ENCODE results near the gene SLC34A1. TPM values are rescaled to one million over a fixed set of nuclear protein-coding genes. Genes with fewer than 3 reads are reported as not detected.
"Not testable (repeated sequence)": the region's sequence is repeated elsewhere in the genome, so short reads cannot be mapped to it uniquely, and the experiment has no call there.

Gene SLC34A1
- total and polyA plus RNA-seq, 4 donors, result 0.23 to 1.0 (median 0.47) TPM

DNA sequence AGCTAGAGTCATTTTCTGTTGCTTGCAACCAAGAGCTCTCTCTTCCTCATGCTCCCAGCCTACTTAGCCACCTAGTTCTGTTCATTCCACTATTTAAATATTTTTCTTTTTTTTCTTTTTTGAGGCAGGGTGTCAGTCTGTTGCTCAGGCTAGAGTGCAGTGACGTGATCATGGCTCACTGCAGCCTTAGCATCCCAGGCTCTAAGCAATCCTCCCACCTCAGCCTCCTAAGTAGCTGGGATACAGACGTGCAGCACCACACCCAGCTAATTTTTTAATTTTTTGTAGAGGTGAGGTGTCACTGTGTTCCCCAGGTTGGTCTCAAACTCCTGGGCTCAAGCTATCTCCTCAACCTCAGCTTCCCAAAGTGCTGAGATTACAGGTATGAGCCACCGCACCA lies 30.2 kb downstream of the SLC34A1 start:
- WGBS, result 92% methylated on average over 3 of the region's 3 CpGs
- no peak overlapping the region for H3K27ac ChIP-seq (ENCODE audit: low read depth in 1 of 2, low read length in 2 of 2)

DNA sequence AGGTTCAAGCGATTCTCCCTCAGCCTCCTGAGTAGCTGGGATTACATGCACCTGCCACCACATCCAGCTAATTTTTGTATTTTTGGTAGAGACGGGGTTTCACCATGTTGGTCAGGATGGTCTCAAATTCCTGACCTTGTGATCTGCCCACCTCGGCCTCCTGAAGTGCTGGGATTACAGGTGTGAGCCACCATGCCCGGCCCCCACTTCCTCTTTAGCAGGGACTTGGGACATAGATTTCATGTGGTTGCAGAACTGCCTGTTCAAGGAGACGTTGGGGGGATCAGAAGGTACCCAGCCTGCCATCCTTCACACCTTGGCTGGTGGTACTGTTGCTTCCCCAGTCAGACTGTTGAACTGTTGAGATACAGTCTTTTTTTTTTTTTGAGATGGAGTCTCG lies 32.8 kb downstream of the SLC34A1 start:
- H3K4me3 ChIP-seq (ENCODE audit: low read depth in 1 of 3, low read length in 3 of 3); H3K27ac ChIP-seq (ENCODE audit: low read depth in 1 of 2, low read length in 2 of 2); H3K9ac ChIP-seq (ENCODE audit: low read depth in 1 of 2, low read length in 2 of 2); H3K9me3 ChIP-seq (ENCODE audit: control insufficient read depth in 4 of 4, low read length in 3 of 4); H3K4me1 ChIP-seq (ENCODE audit: control insufficient read depth in 4 of 4, insufficient read depth in 4 of 4, low read length in 3 of 4); H3K36me3 ChIP-seq (ENCODE audit: control insufficient read depth in 4 of 4, insufficient read depth in 3 of 4, low read depth in 1 of 4, low read length in 3 of 4); DNase-seq (ENCODE audit: low spot score); H3K27me3 ChIP-seq (ENCODE audit: control insufficient read depth in 4 of 4, insufficient read depth in 4 of 4, low read length in 3 of 4): not testable (repeated sequence)
- 90% methylated on average over 6 of the region's 6 CpGs for WGBS

More for the DNA sequence above, 30.2 kb downstream of the SLC34A1 start:
- Histone ChIP-seq H3K36me3 (ENCODE audit: control insufficient read depth in 4 of 4, insufficient read depth in 3 of 4, low read depth in 1 of 4, low read length in 3 of 4) (no peaks in the 10 kb centered on the region), H3K4me3 (ENCODE audit: low read depth in 1 of 3, low read length in 3 of 3) (no peak overlapping the region), H3K9ac (ENCODE audit: low read depth in 1 of 2, low read length in 2 of 2) (no peak overlapping the region), H3K27me3 (ENCODE audit: control insufficient read depth in 4 of 4, insufficient read depth in 4 of 4, low read length in 3 of 4) (no peaks in the 10 kb centered on the region), H3K9me3 (ENCODE audit: control insufficient read depth in 4 of 4, low read length in 3 of 4) (no peaks in the 10 kb centered on the region), H3K4me1 (ENCODE audit: control insufficient read depth in 4 of 4, insufficient read depth in 4 of 4, low read length in 3 of 4) (peaks cover 0 to 19% (median 13%) of the 10 kb centered on the region in 4 donors)
- DNase-seq (ENCODE audit: low spot score), result no peak
- TF ChIP-seq, protein P1, sequence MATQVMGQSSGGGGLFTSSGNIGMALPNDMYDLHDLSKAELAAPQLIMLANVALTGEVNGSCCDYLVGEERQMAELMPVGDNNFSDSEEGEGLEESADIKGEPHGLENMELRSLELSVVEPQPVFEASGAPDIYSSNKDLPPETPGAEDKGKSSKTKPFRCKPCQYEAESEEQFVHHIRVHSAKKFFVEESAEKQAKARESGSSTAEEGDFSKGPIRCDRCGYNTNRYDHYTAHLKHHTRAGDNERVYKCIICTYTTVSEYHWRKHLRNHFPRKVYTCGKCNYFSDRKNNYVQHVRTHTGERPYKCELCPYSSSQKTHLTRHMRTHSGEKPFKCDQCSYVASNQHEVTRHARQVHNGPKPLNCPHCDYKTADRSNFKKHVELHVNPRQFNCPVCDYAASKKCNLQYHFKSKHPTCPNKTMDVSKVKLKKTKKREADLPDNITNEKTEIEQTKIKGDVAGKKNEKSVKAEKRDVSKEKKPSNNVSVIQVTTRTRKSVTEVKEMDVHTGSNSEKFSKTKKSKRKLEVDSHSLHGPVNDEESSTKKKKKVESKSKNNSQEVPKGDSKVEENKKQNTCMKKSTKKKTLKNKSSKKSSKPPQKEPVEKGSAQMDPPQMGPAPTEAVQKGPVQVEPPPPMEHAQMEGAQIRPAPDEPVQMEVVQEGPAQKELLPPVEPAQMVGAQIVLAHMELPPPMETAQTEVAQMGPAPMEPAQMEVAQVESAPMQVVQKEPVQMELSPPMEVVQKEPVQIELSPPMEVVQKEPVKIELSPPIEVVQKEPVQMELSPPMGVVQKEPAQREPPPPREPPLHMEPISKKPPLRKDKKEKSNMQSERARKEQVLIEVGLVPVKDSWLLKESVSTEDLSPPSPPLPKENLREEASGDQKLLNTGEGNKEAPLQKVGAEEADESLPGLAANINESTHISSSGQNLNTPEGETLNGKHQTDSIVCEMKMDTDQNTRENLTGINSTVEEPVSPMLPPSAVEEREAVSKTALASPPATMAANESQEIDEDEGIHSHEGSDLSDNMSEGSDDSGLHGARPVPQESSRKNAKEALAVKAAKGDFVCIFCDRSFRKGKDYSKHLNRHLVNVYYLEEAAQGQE (IDR thresholded peaks at IDR 0.05), result no peak
- TF ChIP-seq, protein P2, sequence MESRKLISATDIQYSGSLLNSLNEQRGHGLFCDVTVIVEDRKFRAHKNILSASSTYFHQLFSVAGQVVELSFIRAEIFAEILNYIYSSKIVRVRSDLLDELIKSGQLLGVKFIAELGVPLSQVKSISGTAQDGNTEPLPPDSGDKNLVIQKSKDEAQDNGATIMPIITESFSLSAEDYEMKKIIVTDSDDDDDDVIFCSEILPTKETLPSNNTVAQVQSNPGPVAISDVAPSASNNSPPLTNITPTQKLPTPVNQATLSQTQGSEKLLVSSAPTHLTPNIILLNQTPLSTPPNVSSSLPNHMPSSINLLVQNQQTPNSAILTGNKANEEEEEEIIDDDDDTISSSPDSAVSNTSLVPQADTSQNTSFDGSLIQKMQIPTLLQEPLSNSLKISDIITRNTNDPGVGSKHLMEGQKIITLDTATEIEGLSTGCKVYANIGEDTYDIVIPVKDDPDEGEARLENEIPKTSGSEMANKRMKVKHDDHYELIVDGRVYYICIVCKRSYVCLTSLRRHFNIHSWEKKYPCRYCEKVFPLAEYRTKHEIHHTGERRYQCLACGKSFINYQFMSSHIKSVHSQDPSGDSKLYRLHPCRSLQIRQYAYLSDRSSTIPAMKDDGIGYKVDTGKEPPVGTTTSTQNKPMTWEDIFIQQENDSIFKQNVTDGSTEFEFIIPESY (IDR thresholded peaks at IDR 0.05), result no peak
- TF ChIP-seq GABPA (IDR thresholded peaks at IDR 0.05 in 1 of 2, conservative IDR thresholded peaks at IDR 0.05 in 1 of 2), result no peak
- TF ChIP-seq FOXA1 (IDR thresholded peaks at IDR 0.05), result no peak
- no peak for TF ChIP-seq FOXA2 (IDR thresholded peaks at IDR 0.05)
- TF ChIP-seq NR2F2 (IDR thresholded peaks at IDR 0.05), result no peak
- TF ChIP-seq YY1 (IDR thresholded peaks at IDR 0.05), result no peak
- no peak for TF ChIP-seq TAF1 (conservative IDR thresholded peaks at IDR 0.05)
- no peak for TF ChIP-seq JUND (IDR thresholded peaks at IDR 0.05)
- no peak for TF ChIP-seq HNF4A (conservative IDR thresholded peaks at IDR 0.05)
- TF ChIP-seq, protein P3, sequence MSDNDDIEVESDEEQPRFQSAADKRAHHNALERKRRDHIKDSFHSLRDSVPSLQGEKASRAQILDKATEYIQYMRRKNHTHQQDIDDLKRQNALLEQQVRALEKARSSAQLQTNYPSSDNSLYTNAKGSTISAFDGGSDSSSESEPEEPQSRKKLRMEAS (IDR thresholded peaks at IDR 0.05), result no peak
- TF ChIP-seq, protein P4, sequence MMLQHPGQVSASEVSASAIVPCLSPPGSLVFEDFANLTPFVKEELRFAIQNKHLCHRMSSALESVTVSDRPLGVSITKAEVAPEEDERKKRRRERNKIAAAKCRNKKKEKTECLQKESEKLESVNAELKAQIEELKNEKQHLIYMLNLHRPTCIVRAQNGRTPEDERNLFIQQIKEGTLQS (IDR thresholded peaks at IDR 0.05), result no peak
- TF ChIP-seq RXRA (IDR thresholded peaks at IDR 0.05), result no peak
- no peak for TF ChIP-seq EGR1 (IDR thresholded peaks at IDR 0.05; ENCODE audit: low read depth in 2 of 2)
